Measurements from ENCODE around the gene TMEM17. TPM values are rescaled to one million over a fixed set of nuclear protein-coding genes. Genes with fewer than 3 reads are reported as not detected.

TMEM17 gene
- polyA plus RNA-seq, 1 experiment: 2.8 TPM

DNA sequence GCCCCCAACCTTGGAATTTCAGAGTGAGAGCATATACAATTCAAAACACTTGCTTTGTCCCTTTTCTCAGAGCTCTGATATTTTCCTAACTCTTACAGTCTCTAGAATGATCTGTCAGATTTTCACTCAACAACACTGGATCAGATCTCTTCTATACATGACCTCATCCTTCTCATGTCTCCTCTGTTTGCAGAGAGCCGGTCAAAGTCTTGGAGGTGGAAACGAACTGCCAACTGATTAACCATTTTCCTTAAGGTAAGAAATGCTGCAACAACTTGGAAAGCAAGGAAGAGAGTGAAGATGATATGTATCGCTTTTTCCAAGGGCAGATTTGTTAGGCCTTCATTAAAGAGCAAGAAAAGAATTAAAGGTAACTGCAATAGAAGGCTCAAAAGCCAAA lies 4.9 kb downstream of the TMEM17 start:
- ChIA-PET CTCF (interaction anchor here (1.4 kb wide), 1 partner anchor 10 kb away, joined by 5 read pairs; no protein-coding TSS in a partner anchor), POLR2A (no interaction called here)
- Histone ChIP-seq H3K27me3 (ENCODE audit: control insufficient read depth, insufficient read depth, low read length) (no peaks in the 10 kb centered on the region), H3K4me3 (ENCODE audit: low read depth, low read length) (no peak overlapping the region), H3K36me3 (ENCODE audit: control insufficient read depth, insufficient read depth, low read length) (no peaks in the 10 kb centered on the region)
- DNase-seq (ENCODE audit: low read depth): no peak
- no peak for TF ChIP-seq CTCF (IDR thresholded peaks at IDR 0.05; ENCODE audit: insufficient read depth, low read depth, low read length)

DNA sequence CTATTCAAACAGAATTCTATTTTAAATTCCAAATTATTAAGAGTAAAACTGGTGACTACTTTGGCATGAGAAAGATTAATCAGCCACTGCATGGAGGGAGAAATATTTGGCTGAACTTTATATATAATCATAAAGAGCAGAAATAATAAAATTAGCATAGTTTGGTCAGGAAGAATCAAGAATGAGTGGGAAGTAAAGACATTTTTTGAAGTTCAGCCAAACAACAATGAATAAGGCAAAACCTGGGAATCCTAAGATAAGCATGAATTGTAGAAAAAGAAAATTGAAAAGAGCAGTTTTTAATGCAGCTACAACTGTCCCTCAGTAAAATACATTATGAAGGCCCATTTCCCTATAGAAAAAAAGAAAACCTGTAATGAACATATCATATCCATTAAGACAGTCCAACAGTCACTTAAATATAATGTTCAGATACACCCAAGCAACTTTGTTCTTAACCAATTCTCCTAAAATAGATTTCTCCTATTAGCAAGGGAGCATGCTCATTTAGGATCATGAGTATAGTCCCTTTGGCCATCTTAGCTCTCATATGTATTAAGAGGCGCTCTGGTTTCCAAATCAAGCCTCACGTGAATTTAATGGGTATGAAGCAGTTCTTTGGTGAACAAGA lies 6.5 kb downstream of the TMEM17 start:
- TF ChIP-seq CTCF (IDR thresholded peaks at IDR 0.05; ENCODE audit: insufficient read depth, low read depth, low read length): no peak
- H3K36me3 ChIP-seq (ENCODE audit: control insufficient read depth, insufficient read depth, low read length): no peaks in the 10 kb centered on the region
- DNase-seq (ENCODE audit: low read depth): no peak
- ChIA-PET POLR2A (no interaction called here), CTCF (interaction anchor here (0.7 to 1.4 kb wide), 3 partner anchors 8 to 276 kb away, joined by 3 to 5 read pairs (median 3); no protein-coding TSS in a partner anchor)
- no peaks in the 10 kb centered on the region for H3K27me3 ChIP-seq (ENCODE audit: control insufficient read depth, insufficient read depth, low read length)
- no peak overlapping the region for H3K4me3 ChIP-seq (ENCODE audit: low read depth, low read length)

DNA sequence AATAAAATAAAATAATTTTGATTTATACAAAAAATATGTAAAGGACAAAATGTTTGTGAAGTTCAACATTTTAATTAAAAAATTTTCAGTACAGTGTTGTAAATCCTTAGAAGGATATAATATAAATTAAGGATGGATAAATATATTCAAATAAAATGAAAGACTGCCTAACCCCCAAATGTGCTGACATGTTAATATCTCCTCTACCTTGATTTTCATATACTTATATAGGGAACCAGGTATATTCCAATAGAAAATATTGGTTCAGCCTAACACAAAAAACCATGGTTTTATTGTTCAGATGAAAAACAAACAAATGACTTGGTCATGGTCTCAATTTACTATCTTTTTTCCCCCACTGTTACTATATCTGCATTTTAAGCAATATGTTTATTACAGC lies 7.3 kb downstream of the TMEM17 start:
- no peak for DNase-seq (ENCODE audit: low read depth)
- CTCF ChIA-PET: no interaction called here

DNA sequence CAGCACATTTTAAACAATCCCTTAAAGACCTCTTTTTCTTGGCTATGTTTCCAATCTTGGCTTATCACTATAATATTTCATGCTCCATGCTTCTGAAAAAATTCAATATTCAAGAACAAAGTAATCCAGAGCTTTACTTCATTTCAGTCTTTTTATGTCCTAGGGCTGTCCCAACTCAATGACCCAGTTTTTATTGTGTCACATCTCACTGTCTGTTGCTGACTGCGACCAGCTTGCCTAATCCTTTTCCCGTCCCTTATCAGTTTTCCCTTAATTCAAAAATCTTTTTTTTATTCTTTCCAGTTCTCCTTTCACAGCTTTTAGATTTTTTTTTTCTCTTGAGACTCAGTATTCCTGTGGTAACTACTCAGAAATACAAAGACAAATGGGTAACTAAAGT lies 10.2 kb downstream of the TMEM17 start:
- no peaks in the 10 kb centered on the region for H3K27me3 ChIP-seq (ENCODE audit: control insufficient read depth, insufficient read depth, low read length)
- CTCF ChIA-PET: no interaction called here
- no peak for DNase-seq (ENCODE audit: low read depth)

More for the DNA sequence above, 7.3 kb downstream of the TMEM17 start:
- no peak for TF ChIP-seq CTCF (IDR thresholded peaks at IDR 0.05; ENCODE audit: insufficient read depth, low read depth, low read length)
- Histone ChIP-seq H3K36me3 (ENCODE audit: control insufficient read depth, insufficient read depth, low read length) (no peaks in the 10 kb centered on the region), H3K27me3 (ENCODE audit: control insufficient read depth, insufficient read depth, low read length) (no peaks in the 10 kb centered on the region), H3K4me3 (ENCODE audit: low read depth, low read length) (no peak overlapping the region)
- POLR2A ChIA-PET: no interaction called here

DNA sequence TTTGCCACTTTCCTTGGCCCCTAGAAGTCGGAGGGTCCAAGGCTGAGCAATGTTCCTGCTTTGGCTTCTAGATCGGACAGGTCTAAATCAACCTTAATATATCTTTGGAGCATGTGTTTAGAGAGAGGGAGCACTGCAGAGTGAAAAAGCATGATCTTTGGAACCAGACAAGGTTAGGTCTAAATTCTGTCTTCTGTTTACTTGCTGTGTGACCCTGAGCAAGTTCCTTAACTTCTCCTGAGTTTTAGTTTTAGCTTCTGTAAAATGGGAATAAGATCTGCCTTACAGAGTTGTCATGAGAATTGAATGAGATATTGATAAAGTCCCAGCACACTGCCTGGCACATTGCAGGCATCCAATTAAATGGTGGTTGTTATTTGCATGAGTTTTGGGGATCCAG lies 13.9 kb downstream of the TMEM17 start:
- ChIA-PET POLR2A (interaction anchor here (0.6 kb wide), 1 partner anchor 16 kb away, joined by 3 read pairs; no protein-coding TSS in a partner anchor), CTCF (interaction anchor here (1.2 to 1.7 kb wide), 2 partner anchors 8 to 35 kb away, joined by 5 to 6 read pairs; no protein-coding TSS in a partner anchor)
- TF ChIP-seq CTCF (IDR thresholded peaks at IDR 0.05; ENCODE audit: insufficient read depth, low read depth, low read length): no peak
- Histone ChIP-seq H3K36me3 (ENCODE audit: control insufficient read depth, insufficient read depth, low read length) (no peaks in the 10 kb centered on the region), H3K27me3 (ENCODE audit: control insufficient read depth, insufficient read depth, low read length) (no peaks in the 10 kb centered on the region), H3K4me3 (ENCODE audit: low read depth, low read length) (no peak overlapping the region)
- DNase-seq (ENCODE audit: low read depth): no peak

More for the DNA sequence above, 10.2 kb downstream of the TMEM17 start:
- H3K36me3 ChIP-seq (ENCODE audit: control insufficient read depth, insufficient read depth, low read length): no peaks in the 10 kb centered on the region
- no peak for TF ChIP-seq CTCF (IDR thresholded peaks at IDR 0.05; ENCODE audit: insufficient read depth, low read depth, low read length)
- H3K4me3 ChIP-seq (ENCODE audit: low read depth, low read length): no peak overlapping the region
- POLR2A ChIA-PET: no interaction called here

All from BJ (cell line).